ENCODE results near the gene DIMT1.

DIMT1 gene

DNA sequence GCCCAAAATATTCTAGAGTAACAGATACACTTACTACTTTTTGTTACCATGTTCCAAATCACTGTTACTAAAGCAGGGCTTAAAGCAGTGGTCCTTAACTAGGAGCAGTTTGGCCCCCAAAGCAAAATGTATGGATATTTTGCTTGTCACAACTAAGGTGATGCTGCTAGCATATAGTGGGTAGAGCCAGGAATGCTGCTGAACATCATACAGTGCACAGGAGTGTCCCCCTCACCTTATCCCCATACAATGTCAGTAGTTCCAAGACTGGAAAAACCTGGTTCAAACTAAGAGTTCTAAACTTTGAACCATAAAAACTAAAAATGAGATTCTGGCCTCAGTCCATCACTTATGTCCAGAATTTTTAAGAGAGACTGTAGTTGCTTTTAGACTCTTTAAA, 28.1 kb downstream of the DIMT1 start:
- Histone ChIP-seq H2AK5ac (ENCODE audit: low read length, severe bottlenecking) (no peak overlapping the region), H3K9me3 (ENCODE audit: control insufficient read depth, low read length) (no peaks in the 10 kb centered on the region), H2AFZ (ENCODE audit: low read depth, low read length) (no peak overlapping the region), H3K4ac (ENCODE audit: low read depth in 1 of 2, low read length in 2 of 2) (no peak overlapping the region), H3K4me3 (ENCODE audit: insufficient read depth in 1 of 2, low read depth in 1 of 2, low read length in 2 of 2) (no peak overlapping the region), H2BK15ac (ENCODE audit: low read depth, poor library complexity, severe bottlenecking) (no peak overlapping the region), H4K91ac (ENCODE audit: low read length) (no peak overlapping the region), H3K79me1 (replicated peaks; ENCODE audit: low read length, poor library complexity, severe bottlenecking) (peaks cover 13% of the 10 kb centered on the region), H2BK5ac (ENCODE audit: low read depth, low read length, poor library complexity, severe bottlenecking) (no peak overlapping the region), H3K4me2 (ENCODE audit: low read length, poor library complexity, severe bottlenecking) (no peak overlapping the region), H3K18ac (ENCODE audit: low read depth in 1 of 2, low read length in 2 of 2) (no peak overlapping the region), H4K8ac (ENCODE audit: low read length) (no peak overlapping the region), H3K27me3 (ENCODE audit: control insufficient read depth in 1 of 2, insufficient read depth in 1 of 2, low read length in 2 of 2) (no peaks in the 10 kb centered on the region), H3K36me3 (ENCODE audit: control insufficient read depth in 1 of 2, insufficient read depth in 2 of 2, low read depth in 1 of 2, low read length in 2 of 2) (peaks cover 16 to 86% of the 10 kb centered on the region in 2 experiments), H3K4me1 (ENCODE audit: control insufficient read depth, insufficient read depth, low read depth, low read length) (no peaks in the 10 kb centered on the region), H3K9ac (ENCODE audit: low read length) (no peak overlapping the region), H2BK12ac (ENCODE audit: low read length in 2 of 2) (no peak overlapping the region), H3K14ac (ENCODE audit: low read length in 2 of 2) (no peak overlapping the region), H2BK120ac (ENCODE audit: low read depth, low read length) (no peak overlapping the region), H3K23ac (ENCODE audit: low read length in 2 of 2) (no peak overlapping the region), H3K27ac (ENCODE audit: low read length, poor library complexity, severe bottlenecking) (no peak overlapping the region)
- no peak for DNase-seq

DNA sequence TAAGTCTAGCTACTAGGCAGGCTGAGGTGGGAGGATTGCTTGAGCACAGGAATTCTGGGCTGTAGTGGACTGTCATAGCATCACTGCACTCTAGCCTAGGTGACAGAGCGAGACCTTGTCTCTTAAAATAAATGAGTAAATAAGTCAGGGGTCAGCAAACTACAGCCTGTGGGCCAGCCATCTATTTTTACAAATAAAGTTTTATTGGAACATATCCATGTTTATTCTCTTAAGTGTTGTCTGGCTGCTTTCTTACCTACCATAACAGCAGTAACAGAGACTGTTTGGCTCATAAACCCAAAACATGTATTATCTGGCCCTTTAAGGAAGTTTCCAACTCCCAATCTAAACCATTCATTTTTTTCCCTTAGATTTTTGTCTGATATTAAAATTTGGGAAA, 29.6 kb downstream of the DIMT1 start:
- Histone ChIP-seq H3K4ac (ENCODE audit: low read depth in 1 of 2, low read length in 2 of 2) (no peak overlapping the region), H3K23ac (ENCODE audit: low read length in 2 of 2) (no peak overlapping the region), H3K14ac (ENCODE audit: low read length in 2 of 2) (no peak overlapping the region), H3K79me1 (replicated peaks; ENCODE audit: low read length, poor library complexity, severe bottlenecking) (peaks cover 10% of the 10 kb centered on the region), H3K18ac (ENCODE audit: low read depth in 1 of 2, low read length in 2 of 2) (no peak overlapping the region), H3K9me3 (ENCODE audit: control insufficient read depth, low read length) (no peaks in the 10 kb centered on the region), H2BK5ac (ENCODE audit: low read depth, low read length, poor library complexity, severe bottlenecking) (no peak overlapping the region), H2BK15ac (ENCODE audit: low read depth, poor library complexity, severe bottlenecking) (no peak overlapping the region), H4K91ac (ENCODE audit: low read length) (no peak overlapping the region), H3K9ac (ENCODE audit: low read length) (no peak overlapping the region), H2AFZ (ENCODE audit: low read depth, low read length) (no peak overlapping the region), H3K4me2 (ENCODE audit: low read length, poor library complexity, severe bottlenecking) (no peak overlapping the region), H3K27me3 (ENCODE audit: control insufficient read depth in 1 of 2, insufficient read depth in 1 of 2, low read length in 2 of 2) (no peaks in the 10 kb centered on the region), H4K8ac (ENCODE audit: low read length) (no peak overlapping the region), H3K36me3 (ENCODE audit: control insufficient read depth in 1 of 2, insufficient read depth in 2 of 2, low read depth in 1 of 2, low read length in 2 of 2) (peaks cover 12 to 78% of the 10 kb centered on the region in 2 experiments), H3K4me1 (ENCODE audit: control insufficient read depth, insufficient read depth, low read depth, low read length) (no peaks in the 10 kb centered on the region), H2BK12ac (ENCODE audit: low read length in 2 of 2) (no peak overlapping the region), H2AK5ac (ENCODE audit: low read length, severe bottlenecking) (no peak overlapping the region), H2BK120ac (ENCODE audit: low read depth, low read length) (no peak overlapping the region), H3K4me3 (ENCODE audit: insufficient read depth in 1 of 2, low read depth in 1 of 2, low read length in 2 of 2) (no peak overlapping the region), H3K27ac (ENCODE audit: low read length, poor library complexity, severe bottlenecking) (no peak overlapping the region)
- DNase-seq: no peak
- WGBS: no CpG with 5 or more reads among the region's 1 CpG

DNA sequence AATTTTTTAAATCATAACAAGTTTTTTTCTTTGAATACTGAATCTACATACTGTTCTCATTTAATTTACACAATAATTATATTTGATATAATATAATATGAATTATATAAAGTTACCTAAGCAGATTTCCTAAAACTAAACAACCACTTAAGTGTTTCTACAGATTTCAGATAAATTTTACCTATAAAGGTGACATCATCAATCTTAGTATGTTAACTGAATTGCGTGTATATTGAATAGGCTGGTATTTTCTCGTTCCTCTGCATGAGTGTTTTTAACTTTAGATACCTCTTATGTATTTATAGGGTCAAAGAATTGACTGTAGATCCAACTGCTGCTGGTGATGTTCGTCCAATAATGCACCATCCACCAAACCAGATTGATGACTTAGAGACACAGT, 30.3 kb downstream of the DIMT1 start:
- no peaks in the 10 kb centered on the region for H3K9me3 ChIP-seq (ENCODE audit: control insufficient read depth, low read length)
- no peak overlapping the region for H2BK12ac ChIP-seq (ENCODE audit: low read length in 2 of 2)
- peaks cover 9 to 74% of the 10 kb centered on the region in 2 experiments for H3K36me3 ChIP-seq (ENCODE audit: control insufficient read depth in 1 of 2, insufficient read depth in 2 of 2, low read depth in 1 of 2, low read length in 2 of 2)
- H3K14ac ChIP-seq (ENCODE audit: low read length in 2 of 2): no peak overlapping the region
- no peak overlapping the region for H2BK120ac ChIP-seq (ENCODE audit: low read depth, low read length)
- no peak overlapping the region for H3K23ac ChIP-seq (ENCODE audit: low read length in 2 of 2)
- no peak overlapping the region for H3K4me2 ChIP-seq (ENCODE audit: low read length, poor library complexity, severe bottlenecking)
- H3K9ac ChIP-seq (ENCODE audit: low read length): no peak overlapping the region
- H3K27me3 ChIP-seq (ENCODE audit: control insufficient read depth in 1 of 2, insufficient read depth in 1 of 2, low read length in 2 of 2): no peaks in the 10 kb centered on the region
- H2AK5ac ChIP-seq (ENCODE audit: low read length, severe bottlenecking): no peak overlapping the region
- H3K4ac ChIP-seq (ENCODE audit: low read depth in 1 of 2, low read length in 2 of 2): no peak overlapping the region
- H3K79me1 ChIP-seq (replicated peaks; ENCODE audit: low read length, poor library complexity, severe bottlenecking): peaks cover 10% of the 10 kb centered on the region
- 100% methylated on average over 2 of the region's 3 CpGs for WGBS
- no peak for DNase-seq
- H3K4me3 ChIP-seq (ENCODE audit: insufficient read depth in 1 of 2, low read depth in 1 of 2, low read length in 2 of 2): no peak overlapping the region
- H3K18ac ChIP-seq (ENCODE audit: low read depth in 1 of 2, low read length in 2 of 2): no peak overlapping the region
- no peak overlapping the region for H4K8ac ChIP-seq (ENCODE audit: low read length)
- H2BK5ac ChIP-seq (ENCODE audit: low read depth, low read length, poor library complexity, severe bottlenecking): no peak overlapping the region
- no peaks in the 10 kb centered on the region for H3K4me1 ChIP-seq (ENCODE audit: control insufficient read depth, insufficient read depth, low read depth, low read length)
- no peak overlapping the region for H4K91ac ChIP-seq (ENCODE audit: low read length)
- H2BK15ac ChIP-seq (ENCODE audit: low read depth, poor library complexity, severe bottlenecking): no peak overlapping the region
- no peak overlapping the region for H2AFZ ChIP-seq (ENCODE audit: low read depth, low read length)
- H3K27ac ChIP-seq (ENCODE audit: low read length, poor library complexity, severe bottlenecking): no peak overlapping the region

DNA sequence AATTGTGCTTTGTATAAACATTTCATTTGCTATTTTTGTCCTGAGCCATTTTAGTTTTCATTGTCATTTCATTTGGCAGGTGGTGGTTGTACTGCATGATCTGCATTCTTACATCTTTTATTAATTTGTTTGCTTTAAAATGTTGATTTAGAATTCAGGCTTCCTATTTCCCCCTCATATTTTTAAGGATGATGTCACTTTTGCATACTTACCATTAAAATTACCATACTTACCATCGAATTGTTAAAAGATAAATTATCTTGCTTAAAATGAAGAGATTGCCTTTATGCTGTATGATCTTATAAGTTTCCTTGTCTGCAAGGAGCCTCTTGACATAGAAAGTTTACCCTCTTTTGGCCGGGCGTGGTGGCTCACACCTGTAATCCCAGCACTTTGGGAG, 31.1 kb downstream of the DIMT1 start:
- 100% methylated on average over 2 of the region's 3 CpGs for WGBS

More for the DNA sequence above, 31.1 kb downstream of the DIMT1 start:
- Histone ChIP-seq H2AK5ac (ENCODE audit: low read length, severe bottlenecking) (no peak overlapping the region), H3K4me1 (ENCODE audit: control insufficient read depth, insufficient read depth, low read depth, low read length) (no peaks in the 10 kb centered on the region), H3K36me3 (ENCODE audit: control insufficient read depth in 1 of 2, insufficient read depth in 2 of 2, low read depth in 1 of 2, low read length in 2 of 2) (peaks cover 9 to 71% of the 10 kb centered on the region in 2 experiments), H3K9ac (ENCODE audit: low read length) (no peak overlapping the region), H3K4me3 (ENCODE audit: insufficient read depth in 1 of 2, low read depth in 1 of 2, low read length in 2 of 2) (no peak overlapping the region), H3K4ac (ENCODE audit: low read depth in 1 of 2, low read length in 2 of 2) (no peak overlapping the region), H3K27ac (ENCODE audit: low read length, poor library complexity, severe bottlenecking) (no peak overlapping the region), H3K4me2 (ENCODE audit: low read length, poor library complexity, severe bottlenecking) (no peak overlapping the region), H2BK15ac (ENCODE audit: low read depth, poor library complexity, severe bottlenecking) (no peak overlapping the region), H3K14ac (ENCODE audit: low read length in 2 of 2) (no peak overlapping the region), H3K79me1 (replicated peaks; ENCODE audit: low read length, poor library complexity, severe bottlenecking) (peaks cover 10% of the 10 kb centered on the region), H3K9me3 (ENCODE audit: control insufficient read depth, low read length) (no peaks in the 10 kb centered on the region), H3K18ac (ENCODE audit: low read depth in 1 of 2, low read length in 2 of 2) (no peak overlapping the region), H2BK12ac (ENCODE audit: low read length in 2 of 2) (no peak overlapping the region), H2BK5ac (ENCODE audit: low read depth, low read length, poor library complexity, severe bottlenecking) (no peak overlapping the region), H3K27me3 (ENCODE audit: control insufficient read depth in 1 of 2, insufficient read depth in 1 of 2, low read length in 2 of 2) (no peaks in the 10 kb centered on the region), H2AFZ (ENCODE audit: low read depth, low read length) (no peak overlapping the region), H4K8ac (ENCODE audit: low read length) (no peak overlapping the region), H4K91ac (ENCODE audit: low read length) (no peak overlapping the region), H2BK120ac (ENCODE audit: low read depth, low read length) (no peak overlapping the region), H3K23ac (ENCODE audit: low read length in 2 of 2) (no peak overlapping the region)
- DNase-seq: no peak

All from mesenchymal stem cell (in vitro differentiated cells and primary cell).